IMR-90 (cell line): ENCODE results near the gene TSNAXIP1. TPM values are rescaled to one million over a fixed set of nuclear protein-coding genes. Genes with fewer than 3 reads are reported as not detected.
A peak's percentile ranks its signal among the peaks of the same experiment; 100 is the strongest.

Source experiments
- ATAC-seq: fragments of 200-7000 bp; cut with Tn5 transposase; 2 replicates; pipeline ENCODE4 v1.9.1; 2020; ENCODE audit warnings: low read depth, mild to moderate bottlenecking, moderate library complexity
- BruUV-seq: library from RNA; stranded (reverse); fragments of 400-500 nt; replicated peaks from 2 replicates; lab custom pipeline; 2021; lab: Mats Ljungman, UMichigan
- CTCF ChIA-PET: fragments of 300-600 bp; formaldehyde crosslinking; extraction: SDS; loops from one replicate; lab custom pipeline; 2021; ENCODE audit warnings: antibody characterized with exemption; lab: Yijun Ruan, JAX
- POLR2A ChIA-PET: fragments of 300-600 bp; sonication (Branson Sonifier 250); formaldehyde crosslinking; loops from one replicate; lab custom pipeline; 2022; ENCODE audit warnings: antibody characterized with exemption; ENCODE audit not compliant: unreplicated experiment; lab: Charles Lee
- DNase-seq: peaks from one replicate; pipeline ENCODE4 v3.0.0; 2013
- H2AFZ ChIP-seq: replicated peaks from 2 replicates; pipeline ENCODE3; 2013; ENCODE audit warnings: low read length, mild to moderate bottlenecking; ENCODE audit not compliant: poor library complexity
- H2AK5ac ChIP-seq: 2 replicates; pipeline ENCODE4 v1.6.1; 2013; ENCODE audit warnings: low read depth, low read length, inconsistent platforms
- H2AK9ac ChIP-seq: replicated peaks from 2 replicates; pipeline ENCODE3; 2013; ENCODE audit warnings: mild to moderate bottlenecking, low read depth, low read length, moderate library complexity; ENCODE audit not compliant: poor library complexity
- H2BK120ac ChIP-seq: 2 replicates; pipeline ENCODE4 v1.6.1; 2013; ENCODE audit warnings: low read depth, low read length, inconsistent platforms
- H2BK15ac ChIP-seq: 3 replicates; pipeline ENCODE4 v1.6.1; 2013; ENCODE audit warnings: low read depth, low read length, inconsistent platforms
- H2BK20ac ChIP-seq: 2 replicates; pipeline ENCODE4 v1.6.1; 2013; ENCODE audit warnings: low read depth, mild to moderate bottlenecking, inconsistent platforms, low read length, moderate library complexity
- H2BK5ac ChIP-seq: 2 replicates; pipeline ENCODE4 v1.6.1; 2013; ENCODE audit warnings: mild to moderate bottlenecking, low read depth, low read length, inconsistent platforms; ENCODE audit not compliant: poor library complexity, severe bottlenecking
- H3K14ac ChIP-seq: replicated peaks from 2 replicates; pipeline ENCODE4 v1.6.1; 2013; ENCODE audit warnings: low read depth, low read length, inconsistent platforms
- H3K18ac ChIP-seq: 2 replicates; pipeline ENCODE4 v1.6.1; 2013; ENCODE audit warnings: low read depth, low read length, control low read depth
- H3K23ac ChIP-seq: 2 replicates; pipeline ENCODE4 v1.6.1; 2013; ENCODE audit warnings: low read depth, low read length, inconsistent platforms
- H3K27ac ChIP-seq: 2 replicates; pipeline ENCODE4 v1.5.1; 2013; ENCODE audit warnings: mild to moderate bottlenecking, control low read depth, low read length; ENCODE audit not compliant: insufficient read depth
- H3K27me3 ChIP-seq: 2 replicates; pipeline ENCODE4 v1.6.1; 2013; ENCODE audit warnings: low read length; ENCODE audit not compliant: control insufficient read depth, insufficient read depth
- H3K36me3 ChIP-seq: 2 replicates; pipeline ENCODE4 v1.6.1; 2013; ENCODE audit warnings: low read length, mixed read lengths; ENCODE audit not compliant: control insufficient read depth, insufficient read depth
- H3K4ac ChIP-seq: 2 replicates; pipeline ENCODE4 v1.6.1; 2013; ENCODE audit warnings: low read depth, low read length, inconsistent platforms
- H3K4me1 ChIP-seq: 2 replicates; pipeline ENCODE4 v1.6.1; 2013; ENCODE audit warnings: low read length, mixed read lengths; ENCODE audit not compliant: control insufficient read depth, insufficient read depth
- H3K4me2 ChIP-seq: 2 replicates; pipeline ENCODE4 v1.6.1; 2013; ENCODE audit warnings: low read depth, mild to moderate bottlenecking, control low read depth, low read length, moderate library complexity
- H3K4me3 ChIP-seq: 2 replicates; pipeline ENCODE4 v1.5.1; 2013; ENCODE audit warnings: low read depth, mild to moderate bottlenecking, control low read depth, low read length, moderate library complexity; ENCODE audit not compliant: insufficient read depth
- H3K56ac ChIP-seq: 2 replicates; pipeline ENCODE4 v1.6.1; 2013; ENCODE audit warnings: low read length, inconsistent platforms; ENCODE audit not compliant: insufficient read depth; ENCODE audit errors: extremely low read depth
- H3K79me1 ChIP-seq, 2 experiments: 2 replicates each; pipeline ENCODE4 v1.6.1; 2013; ENCODE audit warnings: low read length in 2 of 2, inconsistent platforms in 1 of 2, low read depth in 1 of 2
- H3K9ac ChIP-seq: 2 replicates; pipeline ENCODE4 v1.6.1; 2013; ENCODE audit warnings: low read depth, low read length, control low read depth
- H3K9me1 ChIP-seq: 2 replicates; pipeline ENCODE4 v1.6.1; 2013; ENCODE audit warnings: low read length, inconsistent platforms; ENCODE audit not compliant: insufficient read depth
- H3K9me3 ChIP-seq: 2 replicates; pipeline ENCODE4 v1.6.1; 2013; ENCODE audit warnings: low read length; ENCODE audit not compliant: control insufficient read depth, insufficient read depth
- H4K20me1 ChIP-seq: 2 replicates; pipeline ENCODE4 v1.6.1; 2013; ENCODE audit warnings: low read length, inconsistent platforms; ENCODE audit not compliant: insufficient read depth
- H4K5ac ChIP-seq: 2 replicates; pipeline ENCODE4 v1.6.1; 2013; ENCODE audit warnings: mild to moderate bottlenecking, low read depth, low read length, control low read depth
- H4K8ac ChIP-seq, 2 experiments: 2 replicates each; pipeline ENCODE4 v1.6.1; 2013; ENCODE audit warnings: low read depth in 2 of 2, low read length in 2 of 2, control low read depth in 1 of 2, inconsistent platforms in 1 of 2
- H4K91ac ChIP-seq: 2 replicates; pipeline ENCODE4 v1.6.1; 2013; ENCODE audit warnings: low read depth, low read length, inconsistent platforms; ENCODE audit not compliant: insufficient read depth
- MXI1 ChIP-seq: IDR thresholded peaks from 2 replicates; pipeline ENCODE4 v1.6.1; 2012; ENCODE audit warnings: low read depth, mild to moderate bottlenecking, low read length, moderate library complexity, borderline replicate concordance
- RFX5 ChIP-seq: IDR thresholded peaks from 2 replicates; pipeline ENCODE4 v1.8.0; 2012; ENCODE audit warnings: low read depth, mild to moderate bottlenecking, low read length, moderate library complexity
- USF2 ChIP-seq: fragments of 150-350 bp; IDR thresholded peaks from 2 replicates; pipeline ENCODE4 v1.6.1; 2017; ENCODE audit warnings: mild to moderate bottlenecking, antibody characterized with exemption, low read length, low read depth
- WGBS, 2 experiments: methylation state at CpG; one replicate each; pipeline versions ENCODE4 v1.1.5 to v1.1.7; 2013; ENCODE audit warnings: missing lambda C conversion rate in 2 of 2; ENCODE audit not compliant: insufficient read length in 1 of 2; ENCODE audit errors: extremely low coverage in 2 of 2; 5-methylcytosine and 5-hydroxymethylcytosine counted together
- dilution Hi-C: fragments of 300-500 bp; cut with HindIII; formaldehyde crosslinking; loops from one replicate; pipeline ENCODE4 v1.14.3; 2018; ENCODE audit warnings: low sequenced_read_pairs; ENCODE audit not compliant: unreplicated experiment
- in situ Hi-C: fragments of 300-500 bp; cut with MboI; formaldehyde crosslinking; loops from 3 replicates; pipeline ENCODE4 v1.14.3; 2019; ENCODE audit warnings: low sequenced_read_pairs, inconsistent platforms, mixed read lengths
- intact Hi-C: fragments of 100-400 bp; cut with micrococcal nuclease; formaldehyde crosslinking; loops from 2 replicates; pipeline ENCODE4 v1.10.0; 2022
- polyA plus RNA-seq, 3 experiments: library from polyadenylated mRNA; depleted of rRNA; stranded (reverse); fragments of >200 nt; gene quantifications; 2 replicates each; pipeline ENCODE4 v1.2.3, GENCODE V29; 2012; ENCODE audit warnings: low replicate concordance in 1 of 3
- total RNA-seq: library from RNA; depleted of rRNA; stranded (reverse); fragments of >200 nt; gene quantifications from 2 replicates; pipeline ENCODE4 v1.2.3, GENCODE V29; 2012

TSNAXIP1 gene
- total and polyA plus RNA-seq, 2 of the 4 experiments (the other 2 are of a cell fraction) = 0.72 to 1.4 TPM

DNA sequence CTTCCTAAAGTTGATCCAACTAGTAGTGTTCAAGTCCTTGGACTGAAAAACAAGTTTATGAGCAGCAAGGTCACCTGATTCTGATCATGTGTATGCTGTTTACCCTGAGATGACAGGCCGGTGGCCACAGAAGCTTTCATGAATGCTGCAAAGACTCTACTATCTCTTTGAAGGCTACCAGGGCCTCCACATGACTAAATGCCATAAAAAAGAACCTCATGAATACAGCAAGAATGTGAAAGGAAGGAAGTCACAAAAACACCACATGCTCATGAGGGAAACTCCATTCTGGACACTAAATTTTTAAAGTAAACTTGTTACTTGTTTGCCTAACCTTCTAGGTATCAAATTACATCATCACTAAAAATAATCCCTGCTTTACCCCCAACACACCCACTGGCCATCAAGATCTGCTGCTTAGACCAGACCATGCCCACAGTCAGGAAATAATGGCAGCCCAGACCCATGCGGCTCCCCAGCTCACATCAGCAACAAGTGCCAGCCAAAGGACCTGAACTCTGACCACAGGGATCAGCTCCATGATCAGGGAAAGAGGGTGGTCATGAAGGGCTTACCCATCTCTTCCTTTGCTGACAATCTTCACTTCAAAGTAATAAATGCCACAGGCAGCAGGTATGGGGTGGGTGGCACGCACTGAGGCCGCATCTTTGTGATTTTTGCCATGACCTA, 1.7 kb upstream of the TSNAXIP1 start:
- no TSS peak for BruUV-seq
- peak; percentile 34 for DNase-seq
- in situ Hi-C loops = no loop called here

More for the DNA sequence above, 1.7 kb upstream of the TSNAXIP1 start:
- Histone ChIP-seq H2BK20ac (no peak overlapping the region), H3K14ac (no peak overlapping the region), H2BK15ac (no peak overlapping the region), H3K4me1 (peaks cover 6% of the 10 kb centered on the region), H3K18ac (no peak overlapping the region), H4K91ac (no peak overlapping the region), H3K4ac (peak overlapping the region; percentile 17), H2BK120ac (no peak overlapping the region), H3K9me1 (peaks cover 18% of the 10 kb centered on the region), H4K8ac (no peak overlapping the region), H3K36me3 (peaks cover 9% of the 10 kb centered on the region), H3K9ac (no peak overlapping the region), H3K4me2 (peak overlapping the region; percentile 98), H3K27me3 (no peaks in the 10 kb centered on the region), H2BK5ac (no peak overlapping the region), H2AK9ac (peak overlapping the region; percentile 89), H3K27ac (no peak overlapping the region), H3K9me3 (no peaks in the 10 kb centered on the region), H4K20me1 (peaks cover 20% of the 10 kb centered on the region; the same call in 1 of the 2 replicates), H3K23ac (no peak overlapping the region), H2AFZ (peak overlapping the region; percentile 56), H3K4me3 (peak overlapping the region; percentile 76), H2AK5ac (no peak overlapping the region), H3K79me1 (peaks cover 24 to 64% of the 10 kb centered on the region in 2 experiments), H4K5ac (no peak overlapping the region), H3K56ac (no peak overlapping the region)
- ChIA-PET POLR2A (no interaction called here), CTCF (no interaction called here)
- intact Hi-C loops (loop anchor here (5.0 to 10.0 kb wide), 3 partner anchors 88 to 280 kb away; partner anchors contain the start of genes GFOD2 and RIPOR1), dilution Hi-C loops (no loop called here)
- WGBS, 2 experiments = no CpG with 5 or more reads among the region's 4 CpGs
- TF ChIP-seq USF2 (peak; percentile 22; the same call in 1 of the 2 replicates), MXI1 (peak; percentile 26; the same call in 1 of the 2 replicates), RFX5 (no peak)
- ATAC-seq = no peak
